ENCODE results near the gene LYPD6B.

- TF ChIP-seq, protein P1, sequence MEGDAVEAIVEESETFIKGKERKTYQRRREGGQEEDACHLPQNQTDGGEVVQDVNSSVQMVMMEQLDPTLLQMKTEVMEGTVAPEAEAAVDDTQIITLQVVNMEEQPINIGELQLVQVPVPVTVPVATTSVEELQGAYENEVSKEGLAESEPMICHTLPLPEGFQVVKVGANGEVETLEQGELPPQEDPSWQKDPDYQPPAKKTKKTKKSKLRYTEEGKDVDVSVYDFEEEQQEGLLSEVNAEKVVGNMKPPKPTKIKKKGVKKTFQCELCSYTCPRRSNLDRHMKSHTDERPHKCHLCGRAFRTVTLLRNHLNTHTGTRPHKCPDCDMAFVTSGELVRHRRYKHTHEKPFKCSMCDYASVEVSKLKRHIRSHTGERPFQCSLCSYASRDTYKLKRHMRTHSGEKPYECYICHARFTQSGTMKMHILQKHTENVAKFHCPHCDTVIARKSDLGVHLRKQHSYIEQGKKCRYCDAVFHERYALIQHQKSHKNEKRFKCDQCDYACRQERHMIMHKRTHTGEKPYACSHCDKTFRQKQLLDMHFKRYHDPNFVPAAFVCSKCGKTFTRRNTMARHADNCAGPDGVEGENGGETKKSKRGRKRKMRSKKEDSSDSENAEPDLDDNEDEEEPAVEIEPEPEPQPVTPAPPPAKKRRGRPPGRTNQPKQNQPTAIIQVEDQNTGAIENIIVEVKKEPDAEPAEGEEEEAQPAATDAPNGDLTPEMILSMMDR (conservative IDR thresholded peaks at IDR 0.05) = no peak
- TF ChIP-seq ZFX (IDR thresholded peaks at IDR 0.05) = no peak
These were observed 18.7 kb upstream of the LYPD6B start for GRCh38 chr2:149019768-149020167.

All from C4-2B (cell line).